ENCODE results near the gene PCCA.

GRCh38 chr13:100530671-100531213 is 441.8 kb downstream of the PCCA start:
- TF ChIP-seq USF1 (IDR thresholded peaks at IDR 0.05; ENCODE audit: borderline replicate concordance, low read depth) (no peak), FOXJ3 (CRISPR knock-in tag; IDR thresholded peaks at IDR 0.05) (no peak), TEAD4 (IDR thresholded peaks at IDR 0.05; ENCODE audit: borderline replicate concordance, insufficient read depth) (no peak), NRF1 (IDR thresholded peaks at IDR 0.05; ENCODE audit: low read depth, low read length) (no peak), CTCF (IDR thresholded peaks at IDR 0.05) (no peak), USF2 (IDR thresholded peaks at IDR 0.05; ENCODE audit: borderline replicate concordance, low read depth, low read length) (no peak), TAF1 (IDR thresholded peaks at IDR 0.05; ENCODE audit: borderline replicate concordance, low read depth, low read length) (no peak)
- TF ChIP-seq, protein P1, sequence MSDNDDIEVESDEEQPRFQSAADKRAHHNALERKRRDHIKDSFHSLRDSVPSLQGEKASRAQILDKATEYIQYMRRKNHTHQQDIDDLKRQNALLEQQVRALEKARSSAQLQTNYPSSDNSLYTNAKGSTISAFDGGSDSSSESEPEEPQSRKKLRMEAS (IDR thresholded peaks at IDR 0.05; ENCODE audit: low read depth): no peak
